HG03432 (cell line): ENCODE results near the gene EEIG2.
"Not testable (repeated sequence)": the region's sequence is repeated elsewhere in the genome, so short reads cannot be mapped to it uniquely, and the experiment has no call there.

Experiments used
- ATAC-seq: cut with Tn5 transposase; IDR thresholded peaks from one replicate; pipeline ENCODE4 v1.9.1; 2021; ENCODE audit warnings: mild to moderate bottlenecking, moderate library complexity; ENCODE audit not compliant: unreplicated experiment

EEIG2 gene

DNA sequence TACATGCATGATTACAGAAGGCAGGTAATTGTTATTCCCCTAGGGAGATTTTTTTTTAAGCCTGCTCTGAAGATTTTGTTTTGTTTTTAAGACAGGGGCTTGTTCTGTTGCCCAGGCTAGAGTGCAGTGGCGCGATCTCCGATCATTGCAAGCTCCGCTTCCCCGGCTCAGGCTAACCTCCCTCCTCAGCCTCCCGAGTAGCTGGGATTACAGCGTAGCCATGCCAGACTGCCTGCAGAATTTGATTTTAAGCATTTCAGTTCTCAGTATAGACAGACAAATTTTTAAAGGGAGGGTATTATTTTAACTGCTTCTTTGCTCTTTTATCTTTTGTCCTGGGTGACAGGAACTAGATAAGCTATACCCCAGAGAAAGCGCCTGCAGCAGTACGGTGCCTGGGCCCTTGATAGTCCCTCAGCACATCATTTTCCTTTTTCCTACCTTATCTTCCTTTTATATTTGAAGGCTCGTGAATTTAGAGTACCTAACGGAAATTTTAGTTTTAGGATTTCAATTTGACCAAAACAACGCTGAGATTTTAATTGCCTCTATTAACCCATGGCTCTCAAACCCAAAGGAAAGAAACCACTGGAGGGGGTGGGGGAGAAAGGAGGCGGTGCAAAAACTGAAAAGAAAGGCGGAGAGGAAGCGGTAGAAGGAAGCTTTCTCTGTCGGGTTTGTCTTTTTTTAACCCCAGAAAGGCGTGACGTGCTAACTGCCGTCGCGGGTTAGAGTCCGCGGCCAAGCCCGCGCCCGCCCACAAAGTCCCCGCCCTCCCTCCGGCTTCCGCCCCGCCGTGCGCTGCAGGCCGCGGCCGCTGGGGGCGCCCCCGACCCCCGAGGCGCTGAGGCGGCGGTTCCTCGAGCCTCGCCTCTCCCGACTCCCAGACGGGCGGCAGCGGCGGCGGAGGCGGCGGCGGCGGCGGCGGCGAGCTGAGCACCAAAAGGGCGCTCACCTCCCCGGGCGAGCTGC is at the start of gene EEIG2:
Gene EEIG2 (plus strand): TSS at position 886 of the 972 bp plus-strand sequence. CDS start 329 bp downstream, outside the sequence.
- ATAC-seq = peak; percentile 83

DNA sequence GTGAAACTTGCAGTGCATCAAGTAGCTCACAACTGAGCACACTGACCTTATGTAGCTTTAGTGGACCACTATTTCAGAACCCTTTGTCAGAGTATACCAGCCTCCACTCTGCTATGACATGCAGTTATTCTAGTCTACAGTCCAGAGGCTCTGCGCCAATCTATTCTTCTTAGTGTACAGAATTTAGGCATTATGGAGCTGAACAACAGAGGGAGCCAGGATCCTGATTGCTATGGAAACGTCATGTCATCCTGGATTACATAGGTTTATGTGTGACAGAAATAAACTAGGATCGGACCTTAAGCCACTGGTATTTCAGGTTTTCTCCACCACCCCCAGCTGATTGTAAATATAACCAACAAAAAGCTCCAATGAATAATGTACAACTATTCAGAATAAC is 48.1 kb upstream of the EEIG2 start:
- no peak for ATAC-seq

DNA sequence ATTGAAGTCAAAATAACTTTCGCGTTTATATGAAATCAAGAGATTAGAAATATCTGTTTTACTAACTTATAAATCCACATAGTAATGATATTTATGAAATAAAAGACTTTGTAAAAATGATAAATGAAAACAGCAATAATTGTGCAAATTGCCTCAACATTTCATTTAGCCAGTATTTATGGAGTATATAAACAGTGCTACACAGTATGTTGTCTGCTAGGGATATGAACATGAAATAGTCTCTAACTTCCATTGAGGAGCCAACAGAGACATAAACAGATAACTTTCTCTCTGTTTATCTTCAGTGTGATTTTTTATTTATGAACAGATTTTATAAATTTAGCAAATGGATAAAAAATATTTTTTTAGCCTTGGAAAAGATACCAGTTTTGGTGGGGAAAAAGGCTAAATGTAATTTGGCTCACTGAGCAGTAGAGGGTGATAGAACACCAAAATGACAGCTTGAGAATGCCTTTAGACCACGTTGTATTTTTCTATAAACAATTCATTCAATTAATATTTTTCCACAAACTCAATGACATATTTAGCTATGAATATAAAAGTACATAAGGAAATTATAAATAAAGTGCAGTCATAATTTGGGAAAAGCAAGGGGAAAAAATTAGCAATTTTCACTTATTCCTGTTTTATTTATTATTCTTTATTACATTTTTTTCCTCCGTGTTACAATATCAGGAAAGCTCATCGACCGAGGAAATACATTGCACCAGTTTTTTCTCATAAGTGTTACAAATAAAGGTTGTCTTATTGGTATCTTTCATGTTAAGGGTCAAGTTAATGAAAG is 47.5 kb upstream of the EEIG2 start:
- peak; percentile 65 for ATAC-seq

DNA sequence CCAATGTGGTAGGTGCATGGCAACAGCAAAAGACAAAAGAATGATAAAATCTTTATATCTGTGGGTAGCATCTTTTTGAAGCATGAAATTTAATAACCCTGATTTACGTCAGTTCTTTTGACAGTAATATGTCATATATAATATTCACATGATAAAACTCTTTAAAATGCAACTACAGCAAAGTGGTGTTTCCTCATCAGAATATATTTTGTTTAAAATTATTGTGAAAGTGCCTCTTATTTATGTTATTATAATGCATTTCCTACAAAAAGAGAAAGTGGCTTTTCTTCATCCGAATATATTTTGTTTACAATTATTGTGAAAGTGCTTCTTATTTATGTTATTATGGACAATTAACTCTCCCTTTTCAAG is 46.9 kb upstream of the EEIG2 start:
- ATAC-seq = no peak

DNA sequence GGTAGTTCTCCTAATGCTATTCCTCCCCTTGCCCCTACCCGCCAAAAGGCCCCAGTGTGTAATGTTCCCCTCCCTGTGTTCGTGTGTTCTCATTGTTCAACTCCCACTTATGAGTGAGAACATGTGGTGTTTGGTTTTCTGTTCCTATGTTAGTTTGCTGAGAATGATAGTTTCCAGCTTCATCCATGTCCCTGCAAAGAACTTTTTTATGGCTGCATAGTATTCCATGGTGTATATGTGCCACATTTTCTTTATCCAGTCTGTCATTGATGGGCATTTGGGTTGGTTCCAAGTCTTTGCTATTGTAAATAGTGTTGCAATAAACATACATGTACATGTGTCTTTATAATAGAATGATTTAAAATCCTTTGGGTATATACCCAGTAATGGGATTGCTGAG is 46.0 kb upstream of the EEIG2 start:
- not testable (repeated sequence) for ATAC-seq

DNA sequence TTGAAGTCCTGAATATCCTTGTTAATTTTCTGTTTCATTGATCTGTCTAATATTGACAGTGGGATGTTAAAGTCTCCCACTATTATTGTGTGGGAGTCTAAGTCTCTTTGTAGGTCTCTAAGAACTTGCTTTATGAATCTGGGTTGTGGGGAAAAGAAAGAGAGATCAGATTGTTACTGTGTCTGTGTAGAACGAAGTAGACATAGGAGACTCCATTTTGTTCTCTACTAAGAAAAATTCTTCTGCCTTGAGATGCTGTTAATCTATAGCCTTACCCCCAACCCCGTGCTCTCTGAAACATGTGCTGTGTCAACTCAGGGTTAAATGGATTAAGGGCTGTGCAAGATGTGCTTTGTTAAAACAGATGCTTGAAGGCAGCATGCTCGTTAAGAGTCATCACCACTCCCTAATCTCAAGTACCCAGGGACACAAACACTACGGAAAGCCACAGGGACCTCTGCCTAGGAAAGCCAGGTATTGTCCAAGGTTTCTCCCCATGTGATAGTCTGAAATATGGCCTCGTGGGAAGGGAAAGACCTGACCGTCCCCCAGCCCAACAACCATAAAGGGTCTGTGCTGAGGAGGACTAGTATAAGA is 42.5 kb upstream of the EEIG2 start:
- not testable (repeated sequence) for ATAC-seq

DNA sequence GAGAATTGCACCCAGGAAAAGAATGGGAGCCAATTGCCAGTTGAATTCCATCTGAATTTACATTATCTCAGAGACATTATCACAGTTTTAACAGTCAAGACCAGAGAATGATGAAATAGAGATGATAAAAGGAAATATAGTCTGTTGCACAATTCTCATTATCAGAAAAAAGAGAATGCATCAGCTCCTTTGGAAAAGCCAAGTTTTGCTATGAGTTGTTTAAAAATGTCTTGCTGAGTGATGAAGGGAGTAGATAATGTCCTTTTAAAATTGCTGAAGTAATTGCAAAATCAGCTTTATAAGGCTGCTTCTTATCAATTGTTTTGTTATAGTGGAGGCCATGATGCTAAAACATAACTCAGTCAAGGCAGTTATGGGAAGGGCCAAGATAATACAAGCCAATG is 37.9 kb upstream of the EEIG2 start:
- no peak for ATAC-seq

DNA sequence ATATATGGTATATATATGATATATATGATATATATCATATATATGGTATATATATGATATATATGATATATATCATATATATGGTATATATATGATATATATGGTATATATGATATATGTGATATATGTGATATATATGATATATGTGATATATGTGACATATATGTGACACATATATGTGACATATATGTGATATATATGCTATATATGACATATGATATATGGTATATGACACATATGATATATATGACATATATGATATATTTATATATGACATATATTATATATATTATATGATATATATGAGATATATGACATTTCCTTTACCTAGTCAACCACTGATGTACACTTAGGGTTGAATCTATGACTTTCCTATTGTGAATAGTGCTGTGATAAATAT is 36.1 kb upstream of the EEIG2 start:
- no peak for ATAC-seq

DNA sequence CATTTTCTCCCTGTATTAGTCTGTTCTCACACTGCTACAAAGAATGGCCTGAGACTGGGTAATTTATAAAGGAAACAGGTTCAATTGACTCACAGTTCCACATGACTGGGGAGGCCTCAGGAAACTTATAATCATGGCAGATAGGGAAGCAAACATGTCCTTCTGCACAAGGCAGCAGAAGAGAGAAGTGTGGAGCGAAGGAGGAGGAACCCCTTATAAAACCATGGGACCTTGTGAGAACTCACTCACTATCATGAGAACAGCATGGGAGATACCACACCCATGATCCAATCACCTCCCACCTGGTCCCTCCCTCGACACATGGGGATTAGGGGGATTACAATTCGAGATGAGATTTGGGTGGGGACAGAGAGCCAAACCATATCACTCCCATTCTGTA is 35.2 kb upstream of the EEIG2 start:
- ATAC-seq = no peak

DNA sequence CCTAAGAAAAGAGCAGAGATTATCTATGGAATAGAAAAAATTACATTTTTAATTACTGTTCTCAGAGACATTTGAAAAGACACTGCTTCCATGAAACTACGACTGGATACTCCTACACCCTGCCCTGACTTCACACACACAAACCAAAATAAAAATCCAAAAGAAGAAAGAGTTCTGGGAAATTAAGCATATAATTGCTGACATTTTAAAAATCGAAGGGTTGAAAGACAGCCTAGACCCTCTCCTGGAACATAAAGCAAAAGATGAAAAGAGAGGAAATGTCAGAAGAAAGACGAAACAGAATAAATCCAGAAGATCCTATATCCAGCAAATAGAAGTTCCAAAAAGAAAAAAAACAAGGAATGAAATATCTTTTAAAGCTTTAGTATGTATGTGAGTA is 32.8 kb upstream of the EEIG2 start:
- no peak for ATAC-seq

DNA sequence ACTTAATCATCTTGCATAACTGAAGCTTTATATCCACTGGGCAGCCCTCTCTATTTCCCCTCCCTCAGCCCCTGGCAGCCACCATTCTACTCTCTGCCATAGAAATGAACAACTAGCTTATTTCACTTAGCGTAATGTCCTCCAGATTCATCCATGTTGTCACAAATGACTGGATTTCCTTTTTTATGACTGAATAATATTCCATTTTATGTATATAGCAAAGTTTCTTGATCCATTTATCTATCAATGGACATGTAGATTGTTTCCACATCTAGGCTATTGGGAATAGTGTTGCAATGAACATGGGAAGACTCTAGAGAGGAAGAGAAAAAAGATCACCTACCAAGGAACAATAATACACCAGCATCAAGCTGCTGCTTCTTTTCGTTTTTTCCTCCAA is 32.1 kb upstream of the EEIG2 start:
- ATAC-seq = no peak

DNA sequence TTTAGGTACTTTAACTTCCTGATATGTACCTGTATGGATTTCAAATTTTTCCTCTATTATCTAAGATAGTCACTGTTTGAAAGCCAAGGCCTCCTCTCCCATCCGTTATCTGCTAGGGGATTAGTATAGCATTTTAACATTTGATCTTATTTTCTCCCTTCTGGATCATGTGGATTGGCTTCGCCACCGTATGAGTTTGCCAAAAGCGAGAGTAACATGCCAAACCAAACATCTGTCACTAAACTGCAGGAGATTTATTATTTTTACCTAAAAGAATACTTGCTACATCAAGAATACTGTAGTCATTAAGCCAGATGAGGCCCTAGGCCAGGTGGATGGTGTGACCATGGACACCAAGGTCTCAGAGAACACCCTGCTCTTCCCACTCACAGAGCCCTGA is 28.5 kb upstream of the EEIG2 start:
- no peak for ATAC-seq

DNA sequence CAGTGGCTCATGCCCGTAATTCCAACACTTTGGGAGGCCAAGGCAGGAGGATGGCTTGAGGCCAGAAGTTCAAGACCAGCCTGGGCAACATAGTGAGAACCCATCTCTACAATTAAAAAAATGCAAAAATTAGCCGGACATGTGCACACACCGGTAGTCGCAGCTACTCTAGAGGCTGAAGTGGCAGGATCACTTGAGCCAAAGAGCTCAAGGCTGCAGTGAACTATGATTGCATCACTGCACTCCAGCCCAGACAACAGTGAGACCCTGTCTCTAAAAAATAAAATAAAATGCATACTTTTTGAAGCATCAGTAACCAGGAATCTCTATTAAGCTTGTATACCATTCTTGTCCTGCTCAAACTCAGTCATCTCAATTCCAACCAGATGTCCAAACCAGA is 27.2 kb upstream of the EEIG2 start:
- ATAC-seq = no peak

DNA sequence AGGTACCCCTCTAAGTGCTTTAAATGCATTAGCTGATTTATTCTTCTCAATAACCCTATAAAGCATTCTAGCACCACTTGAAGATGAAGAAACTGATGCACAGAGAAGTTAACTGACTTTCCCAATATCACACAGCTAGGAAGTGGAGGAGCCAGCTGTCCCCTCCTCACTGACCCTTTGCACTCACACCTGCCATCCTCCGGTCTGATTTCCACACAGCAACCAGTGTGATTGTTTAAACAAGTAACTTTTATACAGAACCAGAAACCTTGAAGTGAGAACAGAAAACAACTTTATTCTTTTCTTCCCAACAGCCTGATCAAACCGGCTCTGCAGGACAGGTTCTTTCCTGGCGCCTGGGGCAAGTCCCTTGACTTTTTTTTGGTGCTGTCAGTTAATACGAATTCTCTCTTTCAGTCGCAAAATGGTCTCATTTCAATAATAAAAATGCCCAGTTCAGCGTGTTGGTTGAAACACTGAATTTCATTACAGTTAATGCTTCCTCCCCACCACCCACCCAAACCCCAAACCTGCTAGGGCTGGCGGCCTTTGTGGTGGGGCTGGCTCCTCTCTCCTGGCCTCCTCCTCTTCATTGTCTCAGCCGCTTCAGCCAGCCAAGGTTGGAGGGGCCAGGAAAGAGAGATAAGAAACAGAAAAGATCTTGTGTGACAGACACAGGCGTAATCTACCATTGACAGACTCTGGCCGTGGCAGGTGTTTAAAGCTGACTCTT is 26.4 kb upstream of the EEIG2 start:
- peak; percentile 62 for ATAC-seq

DNA sequence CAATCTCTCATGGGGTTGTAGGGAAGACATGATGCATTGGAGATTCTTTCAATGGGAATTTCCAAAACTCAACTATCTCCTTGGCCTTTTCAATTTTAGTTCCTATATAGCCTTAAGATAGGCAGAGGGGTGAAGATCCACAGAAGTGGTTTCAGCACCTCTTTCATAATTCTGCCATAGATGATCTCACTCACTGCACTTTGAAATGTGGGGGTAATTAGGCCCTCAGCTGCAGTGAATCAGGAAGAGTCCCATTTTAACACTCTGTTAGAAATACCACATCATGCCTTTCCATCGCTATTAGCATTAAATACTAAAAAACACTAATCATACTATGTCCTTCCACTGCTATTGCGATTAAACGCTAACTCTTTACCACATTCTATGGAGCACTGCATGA is 25.1 kb upstream of the EEIG2 start:
- ATAC-seq = no peak

DNA sequence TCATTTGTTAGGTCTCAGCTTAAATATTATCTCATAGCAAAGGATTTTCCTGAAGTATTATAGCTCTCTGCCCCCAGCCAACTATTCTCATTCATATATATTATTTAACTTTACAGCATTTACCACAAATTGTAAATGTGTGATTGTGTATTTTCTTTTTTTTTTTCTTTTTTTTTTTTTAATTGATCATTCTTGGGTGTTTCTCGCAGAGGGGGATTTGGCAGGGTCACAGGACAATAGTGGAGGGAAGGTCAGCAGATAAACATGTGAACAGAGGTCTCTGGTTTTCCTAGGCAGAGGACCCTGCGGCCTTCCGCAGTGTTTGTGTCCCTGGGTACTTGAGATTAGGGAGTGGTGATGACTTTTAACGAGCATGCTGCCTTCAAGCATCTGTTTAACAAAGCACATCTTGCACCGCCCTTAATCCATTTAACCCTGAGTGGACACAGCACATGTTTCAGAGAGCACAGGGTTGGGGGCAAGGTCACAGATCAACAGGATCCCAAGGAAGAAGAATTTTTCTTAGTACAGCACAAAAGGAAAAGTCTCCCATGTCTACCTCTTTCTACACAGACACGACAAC is 24.5 kb upstream of the EEIG2 start:
- ATAC-seq = not testable (repeated sequence)

DNA sequence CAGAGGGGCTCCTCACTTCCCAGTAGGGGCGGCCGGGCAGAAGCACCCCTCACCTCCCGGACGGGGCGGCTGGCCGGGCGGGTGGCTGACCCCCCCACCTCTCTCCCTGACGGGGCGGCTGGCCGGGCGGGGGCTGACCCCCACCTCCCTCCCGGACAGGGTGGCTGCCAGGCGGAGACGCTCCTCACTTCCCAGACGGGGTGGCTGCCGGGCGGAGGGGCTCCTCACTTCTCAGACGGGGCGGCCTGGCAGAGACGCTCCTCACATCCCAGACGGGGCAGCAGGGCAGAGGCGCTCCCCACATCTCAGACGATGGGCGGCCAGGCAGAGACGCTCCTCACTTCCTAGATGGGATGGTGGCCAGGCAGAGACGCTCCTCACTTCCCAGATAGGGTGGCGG is 23.9 kb upstream of the EEIG2 start:
- ATAC-seq = not testable (repeated sequence)

DNA sequence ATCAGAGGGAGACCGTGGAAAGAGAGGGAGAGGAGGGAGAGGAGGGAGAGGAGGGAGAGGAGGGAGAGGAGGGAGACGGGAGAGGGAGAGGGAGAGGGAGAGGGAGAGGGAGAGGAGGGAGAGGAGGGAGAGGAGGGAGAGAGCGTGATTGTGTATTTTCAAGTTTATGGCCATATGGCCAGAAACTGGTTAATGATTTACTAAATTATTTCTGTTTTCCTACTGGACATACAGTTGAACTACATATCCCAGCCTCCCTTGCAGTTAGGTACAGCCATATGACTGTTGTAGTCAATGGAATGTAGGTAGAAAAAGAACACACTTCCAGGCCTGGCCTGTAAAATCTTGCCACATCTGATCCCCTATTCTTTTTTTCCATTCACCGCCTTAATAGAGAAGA is 23.1 kb upstream of the EEIG2 start:
- ATAC-seq = not testable (repeated sequence)

DNA sequence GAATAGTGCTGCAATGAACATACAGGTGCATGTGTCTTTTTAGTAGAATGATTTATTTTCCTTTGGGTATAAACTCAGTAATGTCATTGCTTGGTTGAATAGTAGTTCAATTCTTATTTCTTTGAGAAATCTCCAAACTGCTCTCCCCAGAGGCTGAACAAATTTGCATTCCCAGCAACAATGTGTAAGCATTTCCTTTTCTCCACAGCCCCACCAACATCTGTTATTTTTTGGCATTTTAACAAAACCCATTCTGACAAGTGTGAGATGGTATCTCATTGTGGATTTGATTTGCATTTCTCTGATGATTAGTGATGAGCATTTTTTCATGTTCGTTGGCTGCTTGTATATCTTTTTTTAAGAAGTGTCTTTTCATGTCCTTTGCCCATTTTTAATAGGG is 21.9 kb upstream of the EEIG2 start:
- peak; percentile 47 for ATAC-seq

DNA sequence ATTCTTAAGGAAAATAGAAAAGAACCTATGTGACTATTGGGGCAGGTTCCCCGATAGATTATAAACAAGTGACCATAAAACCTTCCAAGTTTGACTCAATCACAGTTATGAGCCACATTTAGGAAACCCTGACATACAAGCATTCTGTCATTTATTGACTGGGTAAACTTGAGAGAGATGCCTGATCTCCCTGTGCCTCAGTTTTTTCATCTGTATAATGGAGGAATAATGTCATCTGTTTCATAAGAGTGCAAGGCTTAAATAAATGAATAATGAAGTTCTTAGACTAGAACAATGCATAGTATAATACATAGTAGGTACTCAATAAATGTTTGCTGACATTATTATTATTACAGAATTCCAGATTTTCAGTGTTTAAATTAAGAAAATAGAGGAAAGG is 18.9 kb upstream of the EEIG2 start:
- no peak for ATAC-seq
